T1000 (cell line): ENCODE results near the gene MYOM1.
"Not testable (repeated sequence)": the region's sequence is repeated elsewhere in the genome, so short reads cannot be mapped to it uniquely, and the experiment has no call there.

Experiments
- DNase-seq: peaks from one replicate; lab custom pipeline; 2025; ENCODE audit warnings: mixed read lengths; lab: John Stamatoyannopoulos, UW

MYOM1 gene

DNA sequence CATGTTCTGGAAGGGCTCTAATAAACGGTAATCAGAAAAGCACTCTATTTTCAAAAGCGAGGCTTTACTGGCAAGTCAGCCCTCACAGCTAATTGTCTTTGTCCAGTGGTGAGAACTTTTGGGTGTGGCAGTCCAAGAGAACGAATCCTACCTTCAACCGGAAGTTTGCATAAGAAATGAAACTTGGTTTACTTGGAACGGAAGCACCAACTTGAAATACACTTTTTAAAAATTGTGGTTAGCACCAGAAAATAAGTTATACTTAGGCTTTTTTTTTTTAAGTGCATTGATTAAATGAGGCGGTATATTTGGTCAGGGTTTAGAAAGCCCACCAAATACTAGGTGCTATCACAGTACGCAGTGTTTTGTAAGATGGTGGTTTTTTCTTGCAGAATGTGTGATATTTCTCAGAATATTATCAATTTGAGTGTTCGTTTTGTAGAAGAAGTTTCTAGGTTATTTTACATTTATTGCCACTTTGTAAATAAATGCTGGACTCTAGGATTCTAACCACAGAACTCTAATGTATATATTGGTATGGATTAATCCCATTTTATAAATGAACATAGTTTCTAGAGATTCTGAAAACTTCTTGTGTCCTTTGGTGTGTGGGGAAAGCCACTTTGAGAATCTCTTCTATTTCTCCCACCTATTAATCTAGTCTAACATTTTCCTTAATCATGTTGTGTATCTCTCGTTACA lies 29.0 kb upstream of the MYOM1 start:
- no peak for DNase-seq

DNA sequence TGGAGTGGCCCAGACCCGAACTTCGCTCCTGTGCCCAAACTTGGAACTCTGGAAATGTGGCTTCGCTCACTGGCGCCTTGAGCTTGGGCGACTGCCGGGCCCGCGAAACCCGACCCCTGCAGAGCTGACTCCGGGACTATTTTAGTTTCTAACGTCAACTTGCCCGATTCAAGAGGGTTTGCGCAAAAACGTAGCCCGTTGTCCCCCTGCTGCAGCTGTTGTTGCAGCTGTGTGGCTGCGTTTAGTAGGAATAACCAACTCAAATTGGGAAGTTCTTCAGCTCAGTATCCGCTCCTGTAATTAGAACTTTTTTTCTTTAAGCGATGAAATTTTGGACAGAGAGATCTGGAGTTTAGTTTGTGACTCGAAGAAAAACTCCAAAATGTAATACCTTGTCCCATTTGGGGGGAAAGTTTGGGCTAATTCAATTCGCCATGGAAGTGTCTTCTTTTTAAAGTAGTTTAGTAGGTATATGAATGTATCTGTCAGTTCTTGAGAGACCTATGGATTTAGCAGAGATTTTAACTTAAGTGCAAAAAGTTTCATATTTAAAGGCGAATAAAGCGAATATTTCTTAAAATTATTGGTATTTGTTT lies 28.4 kb upstream of the MYOM1 start:
- no peak for DNase-seq

DNA sequence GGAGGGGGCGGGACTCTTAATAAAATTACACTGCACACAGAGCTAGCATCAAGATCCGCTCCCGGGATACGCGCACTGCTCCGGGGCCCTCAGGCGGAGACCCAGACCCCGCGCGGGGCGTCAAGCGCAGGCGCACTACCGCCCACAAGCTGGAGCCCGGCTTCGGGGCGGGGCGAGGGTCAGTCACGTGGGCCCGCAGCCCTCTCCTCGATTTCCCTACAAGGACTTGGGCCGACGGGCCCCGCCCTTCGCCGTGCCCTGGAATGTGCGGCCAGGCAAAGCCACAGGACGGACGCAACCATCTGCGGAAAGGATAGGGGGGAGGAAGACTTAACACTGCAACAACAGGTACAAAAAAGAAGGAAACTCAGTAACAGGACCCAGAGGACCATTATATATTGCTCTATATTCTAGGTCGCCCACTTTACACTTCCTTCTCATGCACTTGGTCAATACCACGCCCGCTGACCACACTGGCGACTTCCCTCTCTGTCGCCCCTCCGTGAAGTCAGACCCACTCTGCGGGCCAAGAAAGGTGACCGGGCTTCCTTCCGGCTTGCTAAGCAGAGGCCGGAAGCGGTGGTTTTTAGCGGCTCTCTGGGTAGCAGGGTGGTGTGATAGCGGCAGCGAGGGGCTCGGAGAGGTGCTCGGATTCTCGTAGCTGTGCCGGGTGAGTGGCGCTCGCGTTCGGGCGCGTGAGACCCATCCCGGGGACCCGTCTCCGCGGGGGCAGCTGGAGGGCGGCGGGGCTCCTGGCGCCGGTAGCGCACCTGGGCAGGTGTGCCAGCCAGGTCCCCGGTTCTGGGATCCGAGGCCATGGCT lies 27.7 kb upstream of the MYOM1 start, which contains the start of gene MYL12A:
TSS of gene MYL12A (plus strand) at position 562 of the 822 bp plus-strand sequence. CDS start 5,447 bp downstream, outside the sequence.
- DNase-seq = peak; percentile 89

- DNase-seq = no peak
Measured at GRCh38 chr18:3246635-3247239, 27.0 kb upstream of the MYOM1 start.

DNA sequence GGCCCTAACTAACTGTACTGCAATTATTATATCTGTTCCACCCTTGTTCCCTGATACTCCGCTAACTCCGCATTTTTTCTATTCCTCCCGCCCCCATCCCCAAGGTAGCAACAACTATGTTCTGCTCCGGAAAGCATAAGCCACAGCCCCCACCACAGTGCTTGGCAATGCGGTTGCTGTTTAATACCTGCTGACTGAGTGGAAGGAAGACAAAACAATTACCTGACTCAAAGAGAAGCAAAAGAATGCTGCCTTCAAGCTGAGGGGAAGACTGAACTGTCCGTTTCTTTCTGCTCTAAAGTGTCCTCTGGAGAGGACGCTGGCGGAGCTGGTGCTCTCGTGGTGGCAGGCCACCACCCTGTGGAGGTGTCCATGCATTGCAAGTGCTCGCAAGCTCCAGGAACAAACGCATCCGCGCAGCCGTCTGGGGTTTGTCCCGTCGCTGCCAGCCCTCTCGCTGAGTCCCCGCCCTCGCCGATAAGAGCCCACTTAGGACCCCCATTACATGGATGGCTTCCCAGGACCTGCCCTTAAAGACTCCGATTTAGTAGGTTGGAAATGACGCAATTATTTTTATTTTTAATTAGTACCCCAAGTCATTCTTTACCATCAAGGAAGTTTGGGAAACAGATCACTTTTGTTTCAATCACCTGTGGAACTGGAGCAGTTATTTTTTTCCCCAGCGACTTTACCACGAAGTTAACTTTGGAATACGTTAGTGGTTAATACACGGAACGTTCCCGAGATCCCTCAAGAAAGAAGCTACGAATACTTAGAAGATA lies 26.3 kb upstream of the MYOM1 start:
- DNase-seq = peak; percentile 41

DNA sequence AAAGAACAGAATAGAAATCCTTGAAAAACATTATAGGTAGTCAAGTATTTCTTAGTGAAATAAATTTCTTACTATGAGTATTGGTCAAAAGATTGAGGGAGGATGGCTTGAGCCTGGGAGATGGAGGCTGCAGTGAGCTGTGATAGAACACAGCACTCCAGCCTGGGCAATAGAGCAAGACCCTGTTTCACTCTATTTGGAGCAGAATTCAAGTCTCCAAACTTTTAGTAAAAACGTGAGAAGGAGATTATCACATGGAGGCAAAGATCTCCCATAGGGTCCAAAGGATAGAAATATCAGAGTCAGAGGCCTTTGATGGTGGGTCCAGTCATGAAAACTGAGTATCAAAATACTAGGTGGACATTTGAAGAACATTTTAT lies 25.4 kb upstream of the MYOM1 start:
- DNase-seq = no peak

- no peak for DNase-seq
Measured at GRCh38 chr18:3238742-3239141, 19.0 kb upstream of the MYOM1 start.

- no peak for DNase-seq
Measured at GRCh38 chr18:3236470-3236869, 16.7 kb upstream of the MYOM1 start.

- no peak for DNase-seq
Measured at GRCh38 chr18:3235846-3236245, 16.1 kb upstream of the MYOM1 start.

DNA sequence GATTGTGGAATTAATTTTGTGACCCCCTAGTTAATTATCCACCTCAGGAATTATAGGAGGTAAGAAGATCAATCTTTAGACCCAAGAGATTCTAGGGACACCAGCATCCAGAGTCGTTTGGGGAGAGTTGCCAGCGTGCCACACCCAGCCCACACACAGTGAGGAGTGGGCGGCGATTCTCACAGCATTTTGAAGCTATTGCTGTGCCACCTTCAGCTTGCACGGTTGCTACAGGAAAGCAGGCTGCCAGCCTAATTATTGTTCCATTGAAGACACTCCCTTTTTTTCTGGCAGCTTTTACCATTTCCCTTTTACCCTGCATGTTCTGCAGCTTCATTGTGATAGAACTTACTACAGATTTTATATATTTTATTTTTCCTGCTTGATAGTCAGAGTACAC lies 14.7 kb upstream of the MYOM1 start:
- DNase-seq = no peak

DNA sequence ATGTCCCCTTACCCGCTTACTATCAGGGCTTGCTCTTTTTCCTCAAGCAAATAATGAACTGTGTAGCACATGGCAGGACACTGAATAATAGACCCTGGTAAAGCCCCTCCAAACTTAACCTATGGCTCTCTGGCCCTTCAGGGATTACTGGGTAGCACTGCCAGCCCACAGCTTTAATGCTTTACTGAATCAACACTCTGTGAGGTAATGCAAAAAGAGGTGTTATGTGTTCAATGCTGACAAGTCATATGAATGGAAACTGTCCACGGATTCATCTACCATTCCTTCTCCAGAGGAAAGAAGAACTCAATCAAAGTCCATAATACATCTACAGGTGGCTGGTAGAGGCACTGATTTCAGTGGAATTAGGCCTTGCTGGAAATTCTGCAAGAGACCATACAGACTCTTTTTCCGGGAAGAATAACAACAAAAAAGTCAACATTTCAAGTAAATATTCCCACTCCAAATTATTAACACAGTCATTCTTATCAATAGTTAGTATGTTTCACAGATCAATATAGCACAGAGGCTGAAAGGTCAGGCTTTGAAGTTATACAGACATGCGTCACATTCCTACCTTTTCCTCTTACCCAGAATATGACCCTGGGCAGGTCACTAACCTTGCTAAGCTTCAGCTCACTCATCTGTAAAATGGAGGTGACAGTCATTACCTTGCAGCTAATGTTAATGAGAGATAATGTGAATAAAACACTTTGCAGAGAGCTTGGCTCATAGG lies 13.8 kb upstream of the MYOM1 start:
- no peak for DNase-seq

- DNase-seq = no peak
Measured at GRCh38 chr18:3233004-3233403, 13.2 kb upstream of the MYOM1 start.

GRCh38 chr18:3230401-3231334 lies 10.9 kb upstream of the MYOM1 start:
- no peak for DNase-seq

- no peak for DNase-seq
Measured at GRCh38 chr18:3226048-3226447, 6.3 kb upstream of the MYOM1 start.

- DNase-seq = no peak
Measured at GRCh38 chr18:3225588-3225987, 5.8 kb upstream of the MYOM1 start.

- DNase-seq = no peak
Measured at GRCh38 chr18:3224223-3224622, 4.5 kb upstream of the MYOM1 start.

DNA sequence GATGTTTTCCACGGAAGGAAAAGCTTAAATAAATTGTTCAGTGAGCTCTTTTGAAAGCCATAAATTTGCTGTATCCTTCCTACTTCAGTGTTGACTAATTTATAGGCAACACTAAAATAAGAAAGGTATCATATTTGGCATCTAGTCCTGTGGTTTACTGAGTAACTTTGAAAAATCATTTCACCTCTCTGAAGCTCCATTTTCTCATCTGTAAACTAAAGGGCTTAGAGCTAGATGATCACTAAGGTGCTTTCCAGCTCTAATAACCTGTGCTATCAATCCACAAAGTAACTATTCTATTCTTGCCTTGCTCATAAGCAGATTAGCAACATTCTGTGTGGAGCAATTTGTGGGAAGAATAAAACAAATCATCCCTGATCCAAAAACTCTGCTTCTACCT lies 3.6 kb upstream of the MYOM1 start:
- no peak for DNase-seq

DNA sequence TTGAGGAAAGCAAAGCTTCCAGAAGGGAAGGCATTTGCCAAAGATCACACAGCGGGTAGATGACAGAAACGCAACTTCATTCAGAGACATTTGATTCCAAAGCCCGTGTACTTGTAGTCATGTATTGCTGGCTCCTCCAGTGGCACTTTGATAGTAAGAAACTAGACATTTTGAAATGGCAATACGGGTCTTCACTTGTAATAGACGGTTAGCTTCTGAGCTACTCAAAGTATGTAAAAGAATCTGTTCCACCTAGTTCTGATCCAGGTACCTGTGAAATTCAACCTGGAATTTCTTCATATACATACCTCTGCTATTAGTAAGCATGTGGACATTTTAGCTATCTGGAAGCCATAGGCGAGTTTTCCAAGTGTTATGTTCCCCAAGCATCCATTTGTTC lies 1.7 kb upstream of the MYOM1 start:
- no peak for DNase-seq

DNA sequence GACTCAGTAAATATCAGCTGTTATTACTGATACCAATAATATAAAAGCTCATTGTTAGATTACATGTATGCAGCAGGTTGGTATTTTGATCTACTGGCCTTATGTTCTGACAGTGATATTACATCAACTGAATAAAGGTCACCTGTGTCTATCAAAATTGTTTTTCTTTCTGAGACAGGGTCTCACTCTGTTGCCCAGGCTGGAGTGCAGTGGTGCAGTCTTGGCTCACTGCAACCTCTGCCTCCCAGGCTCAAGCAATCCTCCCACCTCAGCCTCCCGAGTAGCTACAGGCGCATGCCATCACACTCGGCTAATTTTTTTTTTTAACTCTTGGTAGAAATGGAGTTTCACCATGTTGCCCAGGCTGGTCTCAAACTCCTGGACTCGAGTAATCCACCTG lies 1.1 kb upstream of the MYOM1 start:
- not testable (repeated sequence) for DNase-seq

DNA sequence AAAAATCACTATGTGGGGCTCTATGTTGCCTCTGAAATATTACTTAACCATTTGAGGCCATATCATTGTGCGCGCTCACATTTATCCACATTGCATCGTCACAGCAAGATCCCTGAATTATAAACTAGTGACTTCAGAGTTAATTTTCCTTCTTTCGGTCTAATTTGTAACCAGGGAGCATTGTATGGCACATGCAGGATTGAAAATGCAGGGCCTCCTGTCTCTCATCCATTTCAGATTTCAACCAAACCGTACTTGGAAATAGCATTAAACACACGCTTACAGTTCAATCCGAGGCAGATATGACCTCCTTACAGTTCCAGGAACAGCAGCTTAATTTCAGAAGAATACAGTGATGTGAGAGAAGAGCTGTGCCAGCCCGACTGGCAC lies 532 bp downstream of the MYOM1 start:
- no peak for DNase-seq
